GM12891 (cell line): ENCODE measurements around the gene ASAP3.

ENCODE experiments used
- POLR2A ChIP-seq: IDR thresholded peaks from 2 replicates; pipeline ENCODE4 v1.6.1; 2011; ENCODE audit warnings: low read depth, low read length, control low read depth
- SPI1 ChIP-seq: IDR thresholded peaks from 2 replicates; pipeline ENCODE4 v1.6.1; 2011; ENCODE audit warnings: low read depth, low read length, control low read depth
- TAF1 ChIP-seq: IDR thresholded peaks from 2 replicates; pipeline ENCODE4 v1.6.1; 2011; ENCODE audit warnings: low read depth, low read length, control low read depth

- TF ChIP-seq POLR2A, result no peak
- TF ChIP-seq TAF1, result no peak
- TF ChIP-seq SPI1, result no peak
Measured at GRCh38 chr1:23531562-23532094, 47.6 kb upstream of the ASAP3 start.
